ENCODE measurements around the gene EIF4B. TPM values are rescaled to one million over a fixed set of nuclear protein-coding genes. Genes with fewer than 3 reads are reported as not detected.

The EIF4B gene
- total RNA-seq, 3 donors from 2014 or later (not counting 1 experiment from before 2014, with no cell fraction given), result 505 to 537 (median 518) TPM

GRCh38 chr12:52971679-52972329, 34.5 kb upstream of the EIF4B start:
- no peaks in the 10 kb centered on the region for H3K4me1 ChIP-seq (ENCODE audit: control insufficient read depth, insufficient read depth, low read length)
- 80% methylated on average over 8 of the region's 8 CpGs for WGBS (ENCODE audit: insufficient coverage)
- H3K27ac ChIP-seq (ENCODE audit: low read length), result no peak overlapping the region

GRCh38 chr12:52975204-52975603, 31.1 kb upstream of the EIF4B start:
- peaks cover 5% of the 10 kb centered on the region for H3K27me3 ChIP-seq (ENCODE audit: control insufficient read depth, insufficient read depth, low read length)
- DNase-seq (no peak), ATAC-seq (no peak)
- H3K4me1 ChIP-seq (ENCODE audit: control insufficient read depth, insufficient read depth, low read length), result no peaks in the 10 kb centered on the region
- WGBS (ENCODE audit: insufficient coverage), result 86% methylated on average over 3 of the region's 3 CpGs
- H3K36me3 Mint-ChIP-seq, result no peaks in the 10 kb centered on the region
- peaks cover 25 to 29% of the 10 kb centered on the region in 2 donors for H3K27me3 Mint-ChIP-seq (ENCODE audit: low read depth in 2 of 2)
- intact Hi-C loops (cut with micrococcal nuclease), result no loop called here
- H3K36me3 ChIP-seq (ENCODE audit: control insufficient read depth, insufficient read depth, low read length), result no peaks in the 10 kb centered on the region
- no peaks in the 10 kb centered on the region for H3K9me3 ChIP-seq (ENCODE audit: control insufficient read depth, insufficient read depth, low read length)
- no peak for TF ChIP-seq CTCF (IDR thresholded peaks at IDR 0.05)
- H3K4me3 ChIP-seq (ENCODE audit: low read length), result no peak overlapping the region
- no peak overlapping the region for H3K4me3 Mint-ChIP-seq
- H3K9me3 Mint-ChIP-seq, result no peaks in the 10 kb centered on the region
- H3K27ac ChIP-seq (ENCODE audit: low read length), result no peak overlapping the region
- no peak overlapping the region for H3K27ac Mint-ChIP-seq
- H3K4me1 Mint-ChIP-seq, result no peaks in the 10 kb centered on the region

More at GRCh38 chr12:52971679-52972329, 34.5 kb upstream of the EIF4B start:
- DNase-seq (no peak), ATAC-seq (no peak)
- Mint-ChIP-seq H3K27me3 (ENCODE audit: low read depth in 2 of 2) (peaks cover 15 to 26% of the 10 kb centered on the region in 2 donors), H3K4me3 (no peak overlapping the region), H3K27ac (no peak overlapping the region), H3K9me3 (no peaks in the 10 kb centered on the region), H3K4me1 (no peaks in the 10 kb centered on the region), H3K36me3 (no peaks in the 10 kb centered on the region)
- TF ChIP-seq CTCF (IDR thresholded peaks at IDR 0.05), result no peak
- H3K36me3 ChIP-seq (ENCODE audit: control insufficient read depth, insufficient read depth, low read length), result no peaks in the 10 kb centered on the region
- H3K27me3 ChIP-seq (ENCODE audit: control insufficient read depth, insufficient read depth, low read length), result peaks cover 3% of the 10 kb centered on the region
- intact Hi-C loops (cut with micrococcal nuclease), result no loop called here
- no peak overlapping the region for H3K4me3 ChIP-seq (ENCODE audit: low read length)
- no peaks in the 10 kb centered on the region for H3K9me3 ChIP-seq (ENCODE audit: control insufficient read depth, insufficient read depth, low read length)

- no peak for TF ChIP-seq CTCF (IDR thresholded peaks at IDR 0.05)
- H3K4me3 Mint-ChIP-seq, result no peak overlapping the region
- H3K27ac ChIP-seq (ENCODE audit: low read length), result no peak overlapping the region
These were observed 30.3 kb upstream of the EIF4B start for GRCh38 chr12:52975820-52976573.

More at GRCh38 chr12:52975820-52976573, 30.3 kb upstream of the EIF4B start:
- H3K9me3 ChIP-seq (ENCODE audit: control insufficient read depth, insufficient read depth, low read length), result no peaks in the 10 kb centered on the region
- H3K9me3 Mint-ChIP-seq, result no peaks in the 10 kb centered on the region
- H3K4me1 Mint-ChIP-seq, result peaks cover 0 to 5% of the 10 kb centered on the region in 2 donors
- H3K36me3 ChIP-seq (ENCODE audit: control insufficient read depth, insufficient read depth, low read length), result no peaks in the 10 kb centered on the region
- peaks cover 26 to 34% of the 10 kb centered on the region in 2 donors for H3K27me3 Mint-ChIP-seq (ENCODE audit: low read depth in 2 of 2)
- peaks cover 5% of the 10 kb centered on the region for H3K27me3 ChIP-seq (ENCODE audit: control insufficient read depth, insufficient read depth, low read length)
- DNase-seq (no peak), ATAC-seq (peak in 1 of 3 donors; percentile 10)
- peaks cover 2% of the 10 kb centered on the region for H3K4me1 ChIP-seq (ENCODE audit: control insufficient read depth, insufficient read depth, low read length)
- H3K27ac Mint-ChIP-seq, result no peak overlapping the region
- WGBS (ENCODE audit: insufficient coverage), result 77% methylated on average over 11 of the region's 11 CpGs
- intact Hi-C loops (cut with micrococcal nuclease), result no loop called here
- H3K36me3 Mint-ChIP-seq, result no peaks in the 10 kb centered on the region
- no peak overlapping the region for H3K4me3 ChIP-seq (ENCODE audit: low read length)

Data from natural killer cell (primary cell).